Activated T-helper 17 cell treated with anti-CD3 and anti-CD28 coated beads, Interleukin-2, amount 50 U/mL, for 72 hours (primary cell): Measurements from ENCODE around the gene ARHGAP32. TPM values are rescaled to one million over a fixed set of nuclear protein-coding genes. Genes with fewer than 3 reads are reported as not detected.

ENCODE experiments used
- ATAC-seq: fragments of 150-1000 bp; cut with Tn5 transposase; replicated peaks from 2 replicates; pipeline ENCODE4 v1.10.0; 2021; ENCODE audit warnings: mild to moderate bottlenecking, moderate library complexity
- H3K27ac Mint-ChIP-seq: one replicate; pipeline ENCODE4 v1.8.0; 2022; ENCODE audit warnings: mixed read lengths
- H3K27me3 Mint-ChIP-seq: one replicate; pipeline ENCODE4 v1.8.0; 2022; ENCODE audit warnings: mixed read lengths
- H3K36me3 Mint-ChIP-seq: one replicate; pipeline ENCODE4 v1.8.0; 2022; ENCODE audit warnings: low read depth, mild to moderate bottlenecking, mixed read lengths
- H3K4me1 Mint-ChIP-seq: one replicate; pipeline ENCODE4 v1.8.0; 2022; ENCODE audit warnings: mixed read lengths
- H3K4me3 Mint-ChIP-seq: one replicate; pipeline ENCODE4 v1.8.0; 2022; ENCODE audit warnings: mild to moderate bottlenecking, mixed read lengths
- H3K9me3 Mint-ChIP-seq: one replicate; pipeline ENCODE4 v1.8.0; 2022; ENCODE audit warnings: mixed read lengths
- total RNA-seq, 2 donors: library from RNA; stranded (reverse); gene quantifications; one replicate each; pipeline ENCODE4 v1.2.3, GENCODE V29; 2022

The ARHGAP32 gene
- total RNA-seq, 2 donors from 2014 or later, result 2.1 to 3.4 TPM

DNA sequence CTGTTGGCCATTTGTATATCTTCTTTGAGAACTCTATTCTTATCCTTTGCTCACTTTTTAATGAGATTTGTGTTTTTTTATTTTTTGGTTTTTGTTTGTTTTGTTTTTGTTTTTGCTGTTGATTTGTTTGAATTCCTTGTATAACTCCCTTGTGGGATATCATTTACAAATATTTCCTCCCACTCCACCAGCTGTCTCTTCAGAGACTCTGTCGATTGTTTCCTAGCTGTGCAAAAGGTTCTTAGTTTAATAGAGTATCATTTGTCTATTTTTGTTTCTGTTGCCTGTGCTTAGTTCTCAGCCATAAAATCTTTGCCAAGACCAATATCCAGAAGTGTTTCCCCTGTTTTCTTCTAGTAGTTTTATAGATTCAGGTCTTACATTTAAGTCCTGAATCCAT, 82.4 kb downstream of the ARHGAP32 start:
- Mint-ChIP-seq H3K27ac (no peak overlapping the region), H3K4me1 (no peaks in the 10 kb centered on the region), H3K4me3 (no peak overlapping the region), H3K36me3 (no peaks in the 10 kb centered on the region), H3K27me3 (peaks cover 6% of the 10 kb centered on the region), H3K9me3 (peaks cover 6% of the 10 kb centered on the region)
- ATAC-seq, result no peak

DNA sequence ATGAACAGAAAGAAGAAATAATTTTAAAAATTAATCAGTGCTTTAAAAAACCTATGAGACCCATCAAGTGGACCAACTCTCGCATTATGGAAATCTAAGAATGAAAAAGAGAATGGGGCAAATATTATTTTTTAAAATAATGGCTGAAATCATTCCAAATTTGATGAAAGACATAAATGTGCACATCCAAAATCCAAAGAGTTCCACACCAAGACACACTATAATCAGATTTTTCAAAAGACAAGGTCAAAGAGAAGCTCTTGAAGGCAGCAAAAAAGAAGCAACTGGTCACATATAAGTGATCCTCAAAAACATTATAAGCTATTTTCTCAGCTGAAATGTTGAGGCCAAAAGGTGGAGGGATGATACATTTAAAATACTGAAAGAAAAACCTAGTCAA, 85.3 kb downstream of the ARHGAP32 start:
- H3K27ac Mint-ChIP-seq, result no peak overlapping the region

GRCh38 chr11:129102756-129103155, 89.4 kb downstream of the ARHGAP32 start:
- Mint-ChIP-seq H3K27ac (no peak overlapping the region), H3K4me3 (no peak overlapping the region), H3K4me1 (no peaks in the 10 kb centered on the region), H3K36me3 (no peaks in the 10 kb centered on the region), H3K27me3 (peaks cover 12% of the 10 kb centered on the region), H3K9me3 (peaks cover 16% of the 10 kb centered on the region)
- no peak for ATAC-seq

More for the DNA sequence above, 85.3 kb downstream of the ARHGAP32 start:
- no peaks in the 10 kb centered on the region for H3K36me3 Mint-ChIP-seq
- peaks cover 6% of the 10 kb centered on the region for H3K9me3 Mint-ChIP-seq
- peaks cover 3% of the 10 kb centered on the region for H3K27me3 Mint-ChIP-seq
- no peak overlapping the region for H3K4me3 Mint-ChIP-seq
- no peaks in the 10 kb centered on the region for H3K4me1 Mint-ChIP-seq
- no peak for ATAC-seq

- Mint-ChIP-seq H3K9me3 (peaks cover 21% of the 10 kb centered on the region), H3K36me3 (no peaks in the 10 kb centered on the region), H3K27ac (no peak overlapping the region), H3K27me3 (peaks cover 12% of the 10 kb centered on the region), H3K4me1 (no peaks in the 10 kb centered on the region), H3K4me3 (no peak overlapping the region)
- no peak for ATAC-seq
Observed at GRCh38 chr11:129102225-129102624, 89.9 kb downstream of the ARHGAP32 start.

DNA sequence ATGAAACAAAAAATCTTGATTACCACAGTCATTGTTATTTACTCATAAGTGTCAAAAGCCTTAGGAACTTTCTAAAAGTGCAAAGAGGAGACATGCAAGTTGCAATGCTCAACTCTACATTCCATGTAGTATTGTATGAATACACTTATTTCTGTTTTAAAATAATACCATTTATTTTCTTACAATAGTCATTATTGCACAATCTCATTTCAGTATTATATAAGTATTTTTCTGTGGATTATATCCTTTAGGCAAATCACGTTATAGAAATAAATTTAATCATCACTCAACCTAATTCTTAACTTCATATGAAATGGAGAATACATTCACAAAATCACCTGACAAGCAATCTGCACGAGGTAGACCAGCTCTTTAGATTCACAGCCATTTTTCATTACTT, 98.8 kb downstream of the ARHGAP32 start:
- H3K36me3 Mint-ChIP-seq, result no peaks in the 10 kb centered on the region

GRCh38 chr11:129090056-129090455, 102.1 kb downstream of the ARHGAP32 start:
- no peak overlapping the region for H3K27ac Mint-ChIP-seq
- H3K36me3 Mint-ChIP-seq, result no peaks in the 10 kb centered on the region
- H3K4me1 Mint-ChIP-seq, result no peaks in the 10 kb centered on the region
- H3K4me3 Mint-ChIP-seq, result no peak overlapping the region
- ATAC-seq, result no peak
- H3K27me3 Mint-ChIP-seq, result no peaks in the 10 kb centered on the region
- H3K9me3 Mint-ChIP-seq, result no peaks in the 10 kb centered on the region

More for the DNA sequence above, 98.8 kb downstream of the ARHGAP32 start:
- peaks cover 13% of the 10 kb centered on the region for H3K9me3 Mint-ChIP-seq
- no peak overlapping the region for H3K4me3 Mint-ChIP-seq
- no peak overlapping the region for H3K27ac Mint-ChIP-seq
- peaks cover 4% of the 10 kb centered on the region for H3K27me3 Mint-ChIP-seq
- H3K4me1 Mint-ChIP-seq, result no peaks in the 10 kb centered on the region
- ATAC-seq, result no peak

GRCh38 chr11:129089279-129089678, 102.8 kb downstream of the ARHGAP32 start:
- no peaks in the 10 kb centered on the region for H3K4me1 Mint-ChIP-seq
- peaks cover 4% of the 10 kb centered on the region for H3K9me3 Mint-ChIP-seq
- H3K36me3 Mint-ChIP-seq, result no peaks in the 10 kb centered on the region
- ATAC-seq, result no peak
- H3K27ac Mint-ChIP-seq, result no peak overlapping the region
- no peaks in the 10 kb centered on the region for H3K27me3 Mint-ChIP-seq
- H3K4me3 Mint-ChIP-seq, result no peak overlapping the region

- no peak overlapping the region for H3K4me3 Mint-ChIP-seq
- peaks cover 3% of the 10 kb centered on the region for H3K27me3 Mint-ChIP-seq
- no peak overlapping the region for H3K27ac Mint-ChIP-seq
- no peaks in the 10 kb centered on the region for H3K36me3 Mint-ChIP-seq
- peaks cover 13% of the 10 kb centered on the region for H3K9me3 Mint-ChIP-seq
- ATAC-seq, result no peak
- H3K4me1 Mint-ChIP-seq, result no peaks in the 10 kb centered on the region
Observed at GRCh38 chr11:129086976-129087375, 105.1 kb downstream of the ARHGAP32 start.

- no peak for ATAC-seq
- Mint-ChIP-seq H3K4me1 (no peaks in the 10 kb centered on the region), H3K9me3 (no peaks in the 10 kb centered on the region), H3K27ac (no peak overlapping the region), H3K27me3 (no peaks in the 10 kb centered on the region), H3K4me3 (no peak overlapping the region), H3K36me3 (no peaks in the 10 kb centered on the region)
Observed at GRCh38 chr11:129077191-129077590, 114.9 kb downstream of the ARHGAP32 start.

GRCh38 chr11:129075757-129076156, 116.4 kb downstream of the ARHGAP32 start:
- Mint-ChIP-seq H3K9me3 (no peaks in the 10 kb centered on the region), H3K4me3 (no peak overlapping the region), H3K4me1 (no peaks in the 10 kb centered on the region), H3K27me3 (no peaks in the 10 kb centered on the region), H3K27ac (no peak overlapping the region), H3K36me3 (no peaks in the 10 kb centered on the region)
- ATAC-seq, result no peak

DNA sequence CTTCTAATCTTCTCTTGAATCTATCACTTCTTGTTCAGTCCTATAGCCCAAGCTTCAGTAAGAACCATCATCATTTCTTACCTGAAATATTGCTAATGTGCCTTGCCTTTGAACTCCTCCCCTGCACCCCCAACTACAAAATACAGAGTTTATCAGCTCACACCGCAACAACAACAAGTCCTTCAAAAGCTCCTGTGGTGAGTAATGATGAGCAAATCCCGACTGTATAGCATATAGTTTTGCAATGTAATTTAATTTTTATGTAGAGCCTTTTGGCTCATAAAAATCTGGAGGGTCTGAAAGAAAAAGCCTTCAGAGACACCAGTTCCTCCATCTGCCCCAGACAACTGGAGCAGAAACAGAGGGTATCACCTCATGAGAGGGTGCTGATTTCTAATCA, 124.7 kb downstream of the ARHGAP32 start:
- H3K4me1 Mint-ChIP-seq, result no peaks in the 10 kb centered on the region
- H3K9me3 Mint-ChIP-seq, result no peaks in the 10 kb centered on the region
- H3K4me3 Mint-ChIP-seq, result no peak overlapping the region
- H3K36me3 Mint-ChIP-seq, result no peaks in the 10 kb centered on the region
- H3K27me3 Mint-ChIP-seq, result no peaks in the 10 kb centered on the region
- H3K27ac Mint-ChIP-seq, result no peak overlapping the region
- ATAC-seq, result no peak

DNA sequence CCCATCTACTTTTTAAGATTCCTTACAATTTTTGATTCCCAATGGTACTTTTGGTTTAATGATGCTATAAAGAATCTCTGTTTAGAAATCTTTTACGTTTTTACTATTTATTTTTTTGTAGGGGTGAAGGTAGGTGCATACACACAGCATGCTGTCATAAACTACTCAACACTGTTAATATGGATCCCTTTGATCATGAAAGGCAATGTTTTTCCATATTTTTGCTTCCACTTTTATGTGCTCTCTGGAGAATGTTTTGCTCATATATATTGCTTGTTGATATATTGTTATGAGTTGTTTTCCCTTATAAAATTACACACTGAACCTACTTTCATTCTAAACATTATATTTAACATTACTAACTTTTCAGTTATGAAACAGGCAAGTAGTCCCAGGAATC, 125.9 kb downstream of the ARHGAP32 start:
- Mint-ChIP-seq H3K9me3 (no peaks in the 10 kb centered on the region), H3K36me3 (no peaks in the 10 kb centered on the region), H3K4me1 (no peaks in the 10 kb centered on the region), H3K4me3 (no peak overlapping the region), H3K27me3 (no peaks in the 10 kb centered on the region), H3K27ac (no peak overlapping the region)
- ATAC-seq, result no peak

GRCh38 chr11:129063118-129063517, 129.0 kb downstream of the ARHGAP32 start:
- no peak for ATAC-seq
- H3K27ac Mint-ChIP-seq, result no peak overlapping the region
- H3K9me3 Mint-ChIP-seq, result no peaks in the 10 kb centered on the region
- no peaks in the 10 kb centered on the region for H3K4me1 Mint-ChIP-seq
- H3K4me3 Mint-ChIP-seq, result no peak overlapping the region
- H3K27me3 Mint-ChIP-seq, result no peaks in the 10 kb centered on the region
- H3K36me3 Mint-ChIP-seq, result no peaks in the 10 kb centered on the region

- Mint-ChIP-seq H3K36me3 (no peaks in the 10 kb centered on the region), H3K27me3 (no peaks in the 10 kb centered on the region), H3K4me3 (no peak overlapping the region), H3K4me1 (no peaks in the 10 kb centered on the region), H3K9me3 (no peaks in the 10 kb centered on the region), H3K27ac (no peak overlapping the region)
- ATAC-seq, result no peak
Observed at GRCh38 chr11:129061492-129062230, 130.5 kb downstream of the ARHGAP32 start.

DNA sequence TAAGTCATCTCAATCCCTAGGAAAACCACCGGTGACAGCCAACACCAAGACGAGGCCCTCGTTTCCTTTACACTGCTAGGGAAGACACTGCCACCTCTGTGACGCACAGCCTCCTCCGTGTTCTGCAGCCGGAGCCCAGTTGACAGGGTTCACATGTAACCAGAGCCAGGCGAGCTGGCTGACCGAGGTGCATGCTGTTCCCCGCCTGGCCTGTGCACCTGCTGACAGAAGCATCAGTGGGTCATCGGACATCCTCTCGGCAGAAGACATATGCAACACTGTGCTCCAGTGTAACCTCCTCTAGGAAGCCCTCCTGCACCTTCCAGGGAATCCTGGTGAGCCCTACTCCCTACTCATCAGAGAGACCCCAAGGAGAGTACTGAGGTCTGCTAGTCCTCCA, 135.2 kb downstream of the ARHGAP32 start:
- H3K27me3 Mint-ChIP-seq, result no peaks in the 10 kb centered on the region
- H3K27ac Mint-ChIP-seq, result no peak overlapping the region
- no peaks in the 10 kb centered on the region for H3K9me3 Mint-ChIP-seq
- no peaks in the 10 kb centered on the region for H3K36me3 Mint-ChIP-seq
- H3K4me1 Mint-ChIP-seq, result no peaks in the 10 kb centered on the region
- H3K4me3 Mint-ChIP-seq, result no peak overlapping the region
- no peak for ATAC-seq

DNA sequence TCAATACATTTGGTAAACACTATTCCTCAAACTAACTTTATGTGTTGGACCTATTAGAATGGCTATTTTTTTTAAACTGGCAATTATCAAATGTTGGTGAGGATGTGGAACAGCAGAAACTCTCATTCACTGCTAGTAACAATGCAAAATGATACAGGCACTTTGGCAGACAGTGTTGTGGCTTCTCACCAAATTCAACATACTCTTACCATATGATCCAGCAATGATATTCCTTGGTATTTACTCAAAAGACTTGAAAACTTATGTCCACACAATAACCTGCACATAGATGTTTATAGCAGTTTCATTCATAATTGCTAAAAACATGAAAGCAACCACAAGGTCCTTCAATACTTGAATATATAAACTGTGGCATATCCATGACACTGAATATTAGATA, 136.9 kb downstream of the ARHGAP32 start:
- ATAC-seq, result no peak
- no peak overlapping the region for H3K27ac Mint-ChIP-seq
- no peaks in the 10 kb centered on the region for H3K4me1 Mint-ChIP-seq
- no peaks in the 10 kb centered on the region for H3K9me3 Mint-ChIP-seq
- no peak overlapping the region for H3K4me3 Mint-ChIP-seq
- no peaks in the 10 kb centered on the region for H3K27me3 Mint-ChIP-seq
- no peaks in the 10 kb centered on the region for H3K36me3 Mint-ChIP-seq
